ENCODE measurements around the gene KLHL6.
"Not testable (repeated sequence)": the region's sequence is repeated elsewhere in the genome, so short reads cannot be mapped to it uniquely, and the experiment has no call there.

Gene KLHL6

GRCh38 chr3:183529717-183530116 is 25.8 kb downstream of the KLHL6 start:
- TF ChIP-seq CTCF (conservative IDR thresholded peaks at IDR 0.05) (no peak), ZFX (IDR thresholded peaks at IDR 0.05) (no peak)
- H3K27ac ChIP-seq, result no peak overlapping the region

GRCh38 chr3:183529185-183529584 is 26.3 kb downstream of the KLHL6 start:
- H3K27ac ChIP-seq, result no peak overlapping the region
- TF ChIP-seq CTCF (conservative IDR thresholded peaks at IDR 0.05), result no peak
- TF ChIP-seq ZFX (IDR thresholded peaks at IDR 0.05), result no peak

GRCh38 chr3:183528758-183529157 is 26.7 kb downstream of the KLHL6 start:
- H3K27ac ChIP-seq, result not testable (repeated sequence)

- no peak overlapping the region for H3K27ac ChIP-seq
- TF ChIP-seq CTCF (conservative IDR thresholded peaks at IDR 0.05) (no peak), ZFX (IDR thresholded peaks at IDR 0.05) (no peak)
Measured at GRCh38 chr3:183527428-183528379, 27.8 kb downstream of the KLHL6 start.

GRCh38 chr3:183526838-183527427 is 28.6 kb downstream of the KLHL6 start:
- TF ChIP-seq CTCF (conservative IDR thresholded peaks at IDR 0.05), result no peak
- TF ChIP-seq ZFX (IDR thresholded peaks at IDR 0.05), result no peak
- H3K27ac ChIP-seq, result no peak overlapping the region

GRCh38 chr3:183524476-183524875 is 31.0 kb downstream of the KLHL6 start:
- no peak overlapping the region for H3K27ac ChIP-seq
- TF ChIP-seq CTCF (conservative IDR thresholded peaks at IDR 0.05), result no peak
- TF ChIP-seq ZFX (IDR thresholded peaks at IDR 0.05), result no peak

GRCh38 chr3:183520741-183521556 is 34.6 kb downstream of the KLHL6 start:
- not testable (repeated sequence) for H3K27ac ChIP-seq

- not testable (repeated sequence) for H3K27ac ChIP-seq
Measured at GRCh38 chr3:183520295-183520694, 35.2 kb downstream of the KLHL6 start.
